D721Med (cell line): ENCODE results near the gene SEC31B.

ENCODE experiments used
- DNase-seq: peaks from one replicate; pipeline ENCODE4 v3.0.0; 2011; ENCODE audit warnings: low spot score; ENCODE audit not compliant: insufficient read length
- FAIRE-seq: peaks from 2 replicates; lab custom pipeline; 2011; peaks lifted over from hg19 to GRCh38; lab: Jason Lieb, UNC
- CTCF ChIP-seq: IDR thresholded peaks from 2 replicates; pipeline ENCODE4 v1.5.1; 2012; ENCODE audit warnings: mild to moderate bottlenecking, control low read depth; ENCODE audit not compliant: insufficient read depth; ENCODE audit errors: missing control alignments

Gene SEC31B

GRCh38 chr10:100544950-100545349, 25.3 kb upstream of the SEC31B start:
- TF ChIP-seq CTCF: no peak
- DNase-seq (no peak), FAIRE-seq (no peak)

DNA sequence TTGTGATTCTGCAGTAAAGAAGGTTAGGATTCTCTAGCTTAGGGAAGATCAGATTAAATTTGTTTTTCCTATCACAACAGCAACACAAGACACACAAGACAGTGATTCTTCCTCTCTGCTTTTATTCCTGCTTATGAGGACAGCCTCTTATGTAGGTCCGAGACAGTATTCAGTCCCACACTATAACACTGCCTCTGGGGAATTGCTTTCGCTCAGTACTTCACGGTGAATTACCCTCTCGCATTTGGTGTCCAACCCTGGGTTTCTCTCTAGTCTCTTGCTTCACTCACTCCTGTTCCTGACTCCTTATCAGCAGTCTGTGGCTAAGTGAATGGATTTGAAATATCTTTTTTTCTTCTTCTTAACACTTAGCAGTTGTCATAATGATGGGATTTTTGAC, 17.8 kb upstream of the SEC31B start:
- DNase-seq (no peak), FAIRE-seq (no peak)
- TF ChIP-seq CTCF: no peak

DNA sequence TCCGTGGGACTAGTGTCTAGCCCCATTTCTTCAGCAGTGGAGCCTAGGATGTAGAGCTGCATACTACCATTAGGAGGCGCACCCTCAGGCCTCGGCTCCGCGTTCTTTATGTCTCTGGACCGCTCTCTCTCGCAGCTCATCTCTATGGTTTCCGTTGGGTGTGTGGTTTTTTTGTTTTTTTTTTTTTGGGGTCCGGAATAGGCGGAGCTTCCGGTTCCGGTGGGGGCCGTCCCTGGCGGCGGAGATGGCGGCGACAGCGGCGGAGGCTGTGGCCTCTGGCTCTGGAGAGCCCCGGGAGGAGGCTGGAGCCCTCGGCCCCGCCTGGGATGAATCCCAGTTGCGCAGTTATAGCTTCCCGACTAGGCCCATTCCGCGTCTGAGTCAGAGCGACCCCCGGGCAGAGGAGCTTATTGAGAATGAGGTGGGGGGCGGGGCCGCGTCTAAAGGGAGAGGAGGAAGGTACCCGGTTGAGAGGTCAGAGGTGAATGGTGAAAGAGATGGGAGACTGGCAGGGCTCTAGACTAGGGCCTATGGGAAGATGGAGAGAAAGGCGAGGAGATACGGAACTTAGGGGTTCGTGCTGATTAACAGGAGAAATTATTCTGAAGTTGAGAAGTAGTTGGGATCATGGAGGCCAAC, 16.2 kb upstream of the SEC31B start, which contains the start of gene HIF1AN:
Gene HIF1AN (plus strand): TSS at position 229 of the 639 bp plus-strand sequence. CDS start 16 bp downstream, at position 245.
- FAIRE-seq: no peak
- peak; percentile 84 for DNase-seq
- TF ChIP-seq CTCF: peak; percentile 93

- TF ChIP-seq CTCF: no peak
- DNase-seq (no peak), FAIRE-seq (no peak)
Observed at GRCh38 chr10:100535338-100535714, 15.7 kb upstream of the SEC31B start.

- TF ChIP-seq CTCF: no peak
- no peak for FAIRE-seq
- DNase-seq: no peak
Observed at GRCh38 chr10:100534726-100535125, 15.1 kb upstream of the SEC31B start.

DNA sequence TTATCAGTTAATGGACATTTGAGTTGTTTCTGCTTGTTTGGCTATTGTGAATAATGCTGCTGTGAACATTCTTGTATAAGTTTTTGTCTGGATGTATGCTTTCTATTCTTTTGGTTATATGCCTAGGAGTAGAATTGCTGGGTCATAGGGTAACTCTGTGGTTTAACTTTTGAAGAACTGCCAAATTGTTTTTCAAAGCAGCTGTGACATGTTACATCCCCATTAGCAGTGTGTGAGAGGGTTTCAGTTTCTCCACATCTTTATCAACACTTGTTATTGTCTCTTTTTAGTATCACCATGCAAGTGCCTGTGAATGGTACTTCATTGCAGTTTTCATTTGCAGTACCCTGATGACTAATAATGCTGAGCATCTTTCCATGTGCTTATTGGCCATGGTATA, 12.1 kb upstream of the SEC31B start:
- no peak for DNase-seq
- no peak for FAIRE-seq
- TF ChIP-seq CTCF: no peak

- TF ChIP-seq CTCF: no peak
- no peak for FAIRE-seq
- DNase-seq: peak; percentile 77
Observed at GRCh38 chr10:100529475-100530298, 10.0 kb upstream of the SEC31B start, which contains the start of gene NDUFB8. TSS of gene NDUFB8 (minus strand) at chr10:100529871. CDS start at chr10:100529851, 20 bp downstream.
